GM12872 (cell line): ENCODE measurements around the gene SF3A1.

Experiments
- CTCF ChIP-seq: IDR thresholded peaks from 3 replicates; pipeline ENCODE4 v1.5.1; 2011; ENCODE audit warnings: low read depth, mild to moderate bottlenecking, low read length, moderate library complexity; ENCODE audit not compliant: insufficient read depth

Gene SF3A1

GRCh38 chr22:30332551-30332950 is 24.1 kb downstream of the SF3A1 start:
- no peak for TF ChIP-seq CTCF

- no peak for TF ChIP-seq CTCF
Observed at GRCh38 chr22:30328466-30329049, 28.1 kb downstream of the SF3A1 start.

GRCh38 chr22:30327864-30328345 is 28.8 kb downstream of the SF3A1 start:
- no peak for TF ChIP-seq CTCF

- TF ChIP-seq CTCF: no peak
Observed at GRCh38 chr22:30326706-30327362, 29.9 kb downstream of the SF3A1 start, which contains the start of gene TBC1D10A. Gene TBC1D10A (minus strand): TSS chr22:30326941. CDS start chr22:30326881, 60 bp downstream.

- TF ChIP-seq CTCF: no peak
Observed at GRCh38 chr22:30326255-30326705, 30.4 kb downstream of the SF3A1 start.

GRCh38 chr22:30325724-30326254 is 30.9 kb downstream of the SF3A1 start:
- no peak for TF ChIP-seq CTCF

- no peak for TF ChIP-seq CTCF
Observed at GRCh38 chr22:30325065-30325720, 31.5 kb downstream of the SF3A1 start.
